Fibroblast of lung (primary cell): ENCODE results near the gene RHBDD3.

Experiments used
- CTCF ChIP-seq, 2 donors: IDR thresholded peaks in 1 of 2; conservative IDR thresholded peaks in 1 of 2; 1 replicate in 1 of 2; 2 replicates in 1 of 2; pipeline ENCODE4 v1.5.1; 2011 to 2012; ENCODE audit warnings: low read length in 2 of 2, control low read depth in 1 of 2, inconsistent platforms in 1 of 2, low read depth in 1 of 2, mild to moderate bottlenecking in 1 of 2
- EZH2 ChIP-seq: IDR thresholded peaks from 2 replicates; pipeline ENCODE4 v1.5.1; 2012; ENCODE audit warnings: low read length, control low read depth, mild to moderate bottlenecking; ENCODE audit errors: missing control alignments

- TF ChIP-seq CTCF (conservative IDR thresholded peaks at IDR 0.05 in 1 of 2, IDR thresholded peaks at IDR 0.05 in 1 of 2; ENCODE audit: low read depth in 1 of 2, low read length in 2 of 2) (no peak), EZH2 (no peak)
Measured at GRCh38 chr22:29225422-29226090, 42.2 kb downstream of the RHBDD3 start.
